ENCODE results near the gene KHNYN.
"Not testable (repeated sequence)": the region's sequence is repeated elsewhere in the genome, so short reads cannot be mapped to it uniquely, and the experiment has no call there.

The KHNYN gene

DNA sequence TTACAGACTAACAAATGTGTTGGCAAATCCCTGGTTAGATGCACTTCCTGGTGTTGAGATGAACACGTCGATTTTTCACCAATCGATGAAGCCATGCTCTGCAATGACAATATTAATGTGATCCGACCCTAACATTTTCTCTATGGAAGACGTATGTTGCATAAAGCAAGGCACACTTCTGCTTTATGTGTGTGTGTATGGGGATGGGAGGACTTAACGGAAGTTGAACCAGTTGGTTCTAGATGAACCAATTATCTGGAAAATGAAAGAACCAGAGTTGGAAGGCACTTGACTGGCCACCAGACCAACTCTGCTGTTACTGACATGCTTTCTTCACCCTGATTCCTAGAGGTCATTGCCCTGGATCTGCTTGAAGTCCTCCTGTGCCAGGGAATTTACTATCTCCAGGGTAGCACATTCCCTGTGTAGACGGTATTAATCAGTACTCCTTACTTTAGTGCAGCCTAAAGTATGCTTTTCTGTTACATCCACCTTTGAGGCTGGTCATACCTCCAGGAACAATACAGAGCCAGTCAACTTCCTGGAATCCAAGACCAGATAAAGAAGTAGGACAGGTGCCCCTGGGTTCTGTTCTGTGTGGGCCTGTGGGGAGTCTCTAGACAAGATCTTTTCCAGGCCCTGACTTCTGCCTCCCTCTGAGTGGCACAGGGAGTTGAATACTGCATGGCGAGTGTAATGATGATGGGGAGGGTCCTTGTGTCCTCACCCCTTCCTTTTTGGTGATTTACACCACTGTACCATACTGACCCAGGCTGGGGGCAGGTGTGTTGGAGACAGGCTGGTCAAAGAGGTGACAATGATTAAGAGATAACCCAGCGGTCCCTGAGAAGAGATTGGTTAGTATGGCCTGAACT, 8.7 kb downstream of the KHNYN start:
- no peak for DNase-seq (ENCODE audit: low spot score)

DNA sequence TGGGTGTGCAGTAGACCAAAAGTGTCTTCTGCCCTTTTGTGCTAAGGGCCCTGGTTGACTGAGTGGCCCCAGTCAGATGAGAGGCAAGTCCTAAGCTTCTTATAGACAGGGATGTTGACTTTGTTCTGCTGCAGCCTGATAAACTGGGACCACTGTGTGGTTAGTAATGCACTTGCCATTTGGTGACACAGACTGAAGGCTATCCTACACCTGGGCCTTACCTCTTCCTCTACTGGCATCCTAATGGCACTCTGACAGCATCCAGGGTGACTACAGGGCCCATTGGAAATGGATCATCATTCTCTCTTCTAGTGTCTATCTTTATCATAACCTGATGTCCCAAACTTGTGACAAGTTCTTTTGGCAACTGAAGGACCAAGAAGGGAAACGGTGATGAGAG, 9.5 kb downstream of the KHNYN start:
- no peak for DNase-seq (ENCODE audit: low spot score)

DNA sequence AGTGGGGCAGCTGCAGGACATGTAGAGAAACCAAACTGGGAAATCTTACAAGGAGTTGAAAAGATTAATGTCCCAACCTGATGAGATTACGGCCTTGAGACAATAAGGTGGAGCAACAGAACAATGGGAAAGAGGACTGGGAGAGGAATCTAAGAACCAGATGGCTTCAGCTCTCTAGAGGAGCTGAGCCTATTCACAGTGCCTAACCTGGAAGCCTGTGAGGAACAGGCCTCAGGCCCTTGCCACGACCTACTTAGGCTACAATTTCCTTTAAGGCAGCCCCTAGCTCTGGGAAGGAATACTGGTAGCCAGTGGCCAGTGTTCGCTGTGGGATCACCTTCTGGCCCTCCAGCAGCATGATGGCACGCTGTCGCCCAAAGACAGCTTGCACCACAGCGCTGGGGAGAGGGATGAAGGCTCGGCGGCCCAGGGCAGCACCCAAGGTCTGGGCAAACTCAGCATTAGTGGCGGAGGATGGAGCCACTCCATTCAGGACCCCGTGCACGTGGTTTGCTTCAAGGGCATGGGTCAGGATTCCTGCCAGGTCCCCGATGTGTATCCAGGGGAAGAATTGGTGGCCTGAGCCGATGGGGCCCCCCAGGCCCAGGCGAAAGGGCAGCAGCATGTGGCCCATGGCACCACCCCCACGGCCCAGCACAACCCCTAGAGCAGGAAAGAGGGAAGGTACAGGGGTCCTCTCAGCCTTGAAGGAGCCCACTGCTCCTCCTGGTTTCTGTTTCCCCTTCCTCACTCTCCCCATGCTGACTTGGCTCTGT, 10.3 kb downstream of the KHNYN start:
- no peak for DNase-seq (ENCODE audit: low spot score)

DNA sequence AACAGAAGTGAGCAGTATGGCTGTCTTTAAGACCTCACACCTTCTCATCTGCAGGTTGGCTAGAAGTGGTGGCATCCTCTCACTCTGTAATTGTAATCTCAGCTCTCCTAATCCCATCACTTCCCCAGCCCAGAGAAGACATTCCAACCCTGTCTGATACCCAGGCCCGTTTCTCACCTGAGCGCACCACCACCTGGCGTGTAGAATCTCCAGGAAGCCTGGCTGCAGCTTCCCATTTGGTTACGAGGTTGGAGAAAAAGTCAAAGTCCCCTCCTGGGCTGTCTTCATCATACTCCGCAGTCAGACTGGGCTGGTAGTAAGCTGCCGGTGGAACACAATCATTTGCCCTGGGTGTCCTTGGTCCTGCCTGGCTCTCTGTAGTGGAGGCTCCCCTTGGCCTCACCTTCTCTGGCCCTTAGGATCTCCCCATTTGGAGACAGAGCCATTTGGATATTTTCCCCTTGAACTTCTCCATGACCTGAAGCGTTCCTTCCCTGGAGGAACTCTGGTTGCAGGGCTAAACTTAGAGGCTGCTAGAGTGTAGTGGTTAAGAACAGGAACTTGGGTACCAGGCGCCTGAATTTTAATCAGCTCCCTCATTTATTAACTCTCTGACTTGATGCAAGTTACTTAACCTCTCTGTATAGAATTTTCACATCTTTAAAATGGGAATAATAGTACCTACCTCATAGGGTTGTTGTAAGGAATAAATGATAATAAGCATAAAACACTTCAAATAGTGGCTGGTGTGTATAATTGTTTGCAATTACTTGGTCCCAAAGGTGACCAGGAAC, 11.0 kb downstream of the KHNYN start:
- DNase-seq (ENCODE audit: low spot score), result no peak

DNA sequence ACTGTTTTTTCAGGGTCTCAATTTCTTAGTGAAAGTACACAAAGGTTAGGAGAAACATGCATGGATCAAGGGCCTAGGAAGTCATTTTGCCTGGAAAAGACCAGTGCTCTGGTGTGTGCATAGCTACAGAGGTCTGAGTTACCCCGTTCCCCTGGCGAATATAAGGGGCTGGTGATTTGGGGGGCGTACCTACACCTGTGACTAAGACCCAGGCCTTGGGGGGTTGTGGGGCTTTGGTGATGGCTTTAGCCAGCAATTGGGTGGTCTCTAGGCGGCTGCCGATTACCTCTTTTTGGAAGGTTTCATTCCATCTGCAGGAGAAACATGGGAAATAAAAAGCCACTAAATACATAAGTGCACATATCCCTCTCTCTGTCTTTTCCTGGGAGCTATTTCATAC, 11.7 kb downstream of the KHNYN start:
- no peak for DNase-seq (ENCODE audit: low spot score)

DNA sequence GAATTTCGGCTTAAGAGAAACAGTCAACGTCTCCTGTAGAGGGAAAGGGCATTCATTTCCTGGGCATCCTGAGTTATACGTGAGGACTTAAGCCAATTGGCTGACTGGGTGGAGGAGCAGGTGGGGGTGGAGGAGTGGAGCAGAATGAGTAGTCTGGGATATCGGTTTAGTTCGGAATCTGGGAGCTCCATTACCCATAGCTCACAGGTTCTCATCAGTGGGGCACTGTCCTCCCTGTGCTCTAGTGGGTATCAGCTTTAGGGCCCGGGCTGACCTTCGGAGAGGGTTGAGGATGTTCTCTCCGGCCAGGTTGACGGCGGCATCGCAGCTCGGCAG, 12.1 kb downstream of the KHNYN start:
- no peak for DNase-seq (ENCODE audit: low spot score)

DNA sequence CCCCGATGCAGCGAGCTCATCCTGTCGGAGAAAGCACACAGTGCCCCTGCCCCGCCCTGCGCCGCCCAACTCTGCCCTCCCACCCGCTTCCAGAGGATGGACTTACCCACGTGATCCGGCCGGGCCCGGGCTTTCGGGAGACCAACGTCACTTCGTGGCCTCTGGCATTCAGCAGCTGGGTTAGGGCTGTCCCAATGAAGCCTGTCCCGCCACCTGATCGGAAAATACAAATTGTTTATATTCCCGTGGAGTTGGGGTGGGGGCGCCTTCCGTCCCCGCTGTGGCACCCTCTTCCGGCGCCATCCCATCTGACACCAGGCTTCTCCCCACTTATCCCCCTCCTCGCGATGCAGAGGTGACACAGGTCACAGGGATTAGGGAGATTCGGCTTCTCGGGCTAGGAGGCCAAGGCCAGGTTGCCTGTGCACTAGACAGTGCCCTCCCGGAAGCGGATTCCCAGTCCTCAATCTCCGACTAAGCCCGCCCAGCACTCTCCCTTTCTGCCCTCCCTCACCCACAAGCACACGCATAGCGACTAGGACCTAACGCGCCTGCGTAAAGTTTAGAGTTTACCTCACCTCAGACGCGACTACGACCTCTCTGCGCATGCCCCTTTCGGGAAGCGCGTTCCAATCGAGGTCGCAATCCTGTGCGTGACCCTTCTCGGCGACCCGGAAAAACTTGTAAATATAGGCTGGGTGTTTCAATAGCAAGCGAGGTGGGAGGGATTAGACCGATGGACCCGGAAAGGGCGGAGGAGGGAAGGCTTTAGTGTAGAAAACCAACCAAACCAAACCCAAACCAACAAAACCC, 12.7 kb downstream of the KHNYN start, which contains the start of gene SDR39U1:
SDR39U1 (minus strand) TSS at position 537 of the 813 bp plus-strand sequence; CDS start at position 530, 7 bp downstream.
- DNase-seq (ENCODE audit: low spot score), result peak; percentile 99

DNA sequence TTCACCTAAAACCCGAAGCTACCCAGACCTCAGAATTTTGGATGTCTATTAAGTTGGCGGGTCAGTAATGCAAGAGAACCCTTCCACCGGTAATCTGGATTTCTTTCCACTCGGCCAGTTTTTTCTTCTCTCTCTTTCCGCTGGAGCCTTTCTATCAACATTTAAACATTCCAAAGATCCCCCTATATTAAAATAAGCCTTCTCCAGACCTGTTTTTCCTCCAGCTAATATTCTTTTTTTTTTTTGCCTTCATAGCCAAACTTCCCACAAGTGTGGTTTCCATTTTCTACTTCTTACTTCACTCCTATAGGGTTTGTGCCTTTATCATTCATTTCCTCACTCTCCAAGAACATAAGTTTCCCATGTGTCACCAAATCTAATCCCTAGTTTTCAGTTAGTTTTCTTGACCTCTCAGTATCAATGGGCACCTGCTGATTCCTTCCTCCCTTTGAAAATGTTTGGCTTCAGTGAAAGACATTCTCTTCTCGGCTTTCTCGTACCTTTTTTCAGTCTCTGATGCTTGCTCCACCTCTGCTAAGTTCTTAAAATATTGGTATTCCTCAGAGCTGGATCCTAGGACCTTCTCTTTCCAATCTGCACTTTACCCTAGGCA, 13.4 kb downstream of the KHNYN start:
- DNase-seq (ENCODE audit: low spot score), result no peak

DNA sequence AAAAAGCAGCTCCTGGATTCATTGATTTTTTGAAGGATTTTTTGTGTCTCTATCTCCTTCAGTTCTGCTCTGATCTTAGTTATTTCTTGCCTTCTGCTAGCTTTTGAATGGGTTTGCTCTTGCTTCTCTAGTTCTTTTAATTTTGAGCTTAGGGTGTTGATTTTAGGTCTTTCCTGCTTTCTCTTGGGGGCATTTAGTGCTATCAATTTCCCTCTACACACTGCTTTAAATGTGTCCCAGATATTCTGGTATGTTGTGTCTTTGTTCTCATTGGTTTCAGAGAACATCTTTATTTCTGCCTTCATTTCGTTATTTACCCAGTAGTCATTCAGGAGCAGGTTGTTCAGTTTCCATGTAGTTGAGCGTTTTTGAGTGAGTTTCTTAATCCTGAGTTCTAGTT, 21.1 kb downstream of the KHNYN start:
- DNase-seq (ENCODE audit: low spot score), result not testable (repeated sequence)

DNA sequence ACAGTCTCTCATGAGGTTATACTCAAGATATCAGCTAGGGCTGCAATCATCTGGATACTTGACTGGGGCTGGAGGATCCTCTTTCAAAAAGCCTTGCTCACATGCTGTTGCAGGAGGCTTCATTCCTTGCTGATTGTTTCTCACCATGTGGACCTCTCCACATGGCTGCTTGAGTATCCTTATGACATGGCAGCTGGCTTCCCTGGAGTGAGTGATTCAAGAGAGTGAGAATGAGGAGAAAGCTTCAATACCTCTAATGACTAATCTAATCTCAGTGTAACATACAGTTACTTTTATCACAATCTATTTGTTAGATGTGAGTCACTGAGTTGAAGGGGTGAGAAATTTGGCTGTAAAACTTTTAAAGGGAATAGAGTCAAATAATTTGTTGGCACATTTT, 27.2 kb downstream of the KHNYN start:
- DNase-seq (ENCODE audit: low spot score), result no peak

DNA sequence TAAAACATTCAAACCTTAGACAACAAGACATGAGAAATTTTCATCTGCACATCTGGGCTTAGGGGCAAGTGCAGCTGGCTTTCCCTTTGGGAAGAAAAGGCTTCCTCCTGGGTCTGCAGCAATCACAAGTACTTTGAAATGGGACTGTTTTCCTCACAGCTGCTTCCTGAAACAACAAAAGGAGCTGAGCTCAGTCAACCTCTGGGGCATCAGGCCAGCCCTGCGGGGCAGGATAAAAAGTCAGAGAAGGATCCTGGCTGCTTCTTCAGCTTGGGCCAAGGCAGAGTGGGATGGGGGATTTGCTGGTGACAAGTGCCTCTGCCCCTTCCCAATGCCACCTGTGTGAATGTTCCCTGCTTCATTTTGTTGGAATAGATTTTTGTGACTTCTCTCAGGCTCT, 29.0 kb downstream of the KHNYN start:
- DNase-seq (ENCODE audit: low spot score), result no peak

DNA sequence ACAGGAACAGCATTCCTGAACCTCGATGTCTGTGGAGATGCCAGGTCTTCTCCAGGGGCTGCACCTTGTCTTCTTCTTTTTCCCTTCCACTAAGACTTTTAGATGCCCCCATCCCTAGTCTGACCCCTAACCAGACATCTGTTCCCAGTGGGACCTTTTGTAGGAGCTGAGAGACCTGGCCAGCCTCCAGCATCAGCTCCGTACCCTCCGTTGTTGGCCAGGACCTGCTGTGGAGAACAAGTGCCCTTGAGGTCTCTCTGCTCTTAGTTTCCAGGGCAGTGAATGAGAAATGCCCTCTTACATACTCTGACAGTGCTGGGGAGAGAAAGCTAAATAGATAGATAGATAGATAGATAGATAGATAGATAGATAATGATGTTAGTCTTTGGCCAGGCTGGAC, 29.6 kb downstream of the KHNYN start:
- no peak for DNase-seq (ENCODE audit: low spot score)

DNA sequence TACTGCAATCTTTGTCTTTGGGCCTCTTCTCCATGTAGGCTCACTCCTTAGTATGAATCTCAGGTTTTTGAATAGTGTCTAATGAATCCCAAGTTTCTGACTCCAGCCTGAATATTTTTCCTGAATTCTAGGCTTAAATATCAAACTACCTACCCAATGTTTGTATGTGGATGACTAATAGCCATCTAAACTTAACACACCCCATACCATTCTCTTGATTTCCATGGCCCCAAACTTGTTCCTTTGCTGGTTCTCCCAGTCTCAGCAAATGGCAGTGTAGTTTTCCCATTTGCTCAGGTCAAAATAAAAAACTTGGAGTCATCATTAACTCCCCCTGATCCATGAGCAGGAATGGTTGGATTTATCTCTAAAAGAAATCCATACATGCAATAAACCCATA, 31.6 kb downstream of the KHNYN start:
- DNase-seq (ENCODE audit: low spot score), result no peak

DNA sequence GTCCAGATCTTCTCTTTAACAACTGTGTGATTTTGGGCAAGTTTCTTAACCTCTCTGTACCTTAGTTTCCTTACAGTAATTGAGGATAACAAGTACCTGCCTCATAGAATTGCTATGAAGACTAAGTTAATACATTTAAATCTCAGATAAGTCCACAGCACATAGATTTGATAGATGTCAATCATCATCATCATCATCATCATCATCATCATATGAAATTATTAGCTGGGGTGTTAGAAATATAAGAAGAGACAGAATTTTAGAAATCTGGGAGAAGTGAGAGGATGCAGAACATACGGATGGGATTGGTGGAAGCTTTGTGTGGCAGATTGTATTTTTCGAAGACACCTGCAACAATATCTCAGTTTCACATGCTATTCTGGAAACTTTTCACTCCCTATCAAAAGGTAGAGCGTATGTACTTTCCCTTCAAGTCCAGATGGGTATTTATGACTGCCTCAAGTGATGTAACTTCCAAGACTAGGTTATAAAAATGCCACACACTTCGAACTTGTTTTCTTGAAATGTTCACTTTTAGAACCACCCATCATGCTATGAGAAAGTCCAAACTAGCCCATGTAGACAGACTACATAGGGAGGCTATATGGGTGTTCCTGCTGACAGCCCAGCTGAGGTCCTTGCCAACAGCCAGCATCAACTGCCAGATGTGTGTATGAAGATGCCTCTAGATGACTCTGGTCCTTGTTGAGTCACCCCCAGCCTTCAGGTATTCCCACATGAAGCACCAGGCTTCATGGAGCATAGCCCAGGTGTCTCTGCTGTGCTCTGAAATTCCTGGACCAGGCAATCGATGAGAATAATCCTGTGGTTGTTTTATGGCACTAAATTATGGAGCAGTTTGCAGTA, 33.5 kb downstream of the KHNYN start:
- no peak for DNase-seq (ENCODE audit: low spot score)

DNA sequence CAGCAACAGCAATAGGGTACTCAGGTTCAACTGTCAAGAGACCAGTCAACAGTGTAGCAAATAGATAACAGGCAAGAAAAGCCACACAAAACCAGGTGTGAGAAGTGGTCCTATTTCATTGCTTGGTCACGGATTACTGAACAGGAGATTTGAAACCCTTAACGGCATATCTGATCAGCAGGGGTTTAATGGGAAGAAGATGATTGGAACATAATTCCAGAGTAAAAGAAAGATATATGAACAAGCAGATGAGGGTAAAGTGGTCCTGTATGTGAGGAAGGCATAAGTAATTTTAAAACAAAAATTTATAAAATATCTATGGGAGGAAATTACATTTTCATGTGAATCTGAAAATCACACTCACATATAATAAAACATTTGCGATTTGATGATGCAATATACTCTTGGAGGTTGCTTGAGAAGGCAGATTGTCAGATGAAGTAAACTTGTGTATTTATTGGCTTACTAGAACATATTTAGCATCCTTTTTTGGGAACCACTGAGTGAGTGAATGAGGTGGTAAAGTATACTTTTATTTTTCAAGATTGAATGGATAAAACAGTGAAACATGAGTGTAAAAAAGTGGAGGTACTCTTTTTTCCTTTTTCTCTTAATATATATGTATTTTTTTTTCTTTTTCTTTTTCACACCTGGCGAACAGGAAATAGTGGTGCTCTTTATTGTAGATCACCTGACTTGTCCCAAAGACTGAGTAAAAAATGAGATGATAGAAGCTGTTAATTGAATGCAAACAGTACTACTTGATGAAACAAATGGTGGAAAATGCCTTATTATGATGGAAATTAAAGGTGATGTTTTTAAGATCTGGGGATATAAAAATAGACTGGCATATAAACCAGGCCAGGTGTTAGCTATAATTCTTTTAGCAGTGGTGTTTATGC, 34.4 kb downstream of the KHNYN start:
- no peak for DNase-seq (ENCODE audit: low spot score)

DNA sequence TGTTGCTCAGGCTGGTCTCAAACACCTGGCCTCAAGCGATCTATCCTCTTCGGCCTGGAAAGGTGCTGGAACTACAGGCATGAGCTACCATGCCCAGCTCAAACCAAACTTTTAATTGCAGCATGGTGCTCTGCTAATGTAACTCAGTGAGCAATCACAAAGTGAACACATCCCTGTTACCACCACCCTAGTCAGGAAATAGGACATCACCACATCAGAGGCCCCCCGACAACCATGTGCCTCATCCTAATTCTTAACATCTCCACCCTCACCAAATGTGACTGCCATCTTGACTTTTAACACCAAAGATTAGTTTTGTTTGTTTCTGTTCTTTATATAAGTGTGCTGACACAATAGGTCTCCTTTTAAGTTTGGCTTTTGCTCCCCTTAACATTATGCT, 35.6 kb downstream of the KHNYN start:
- DNase-seq (ENCODE audit: low spot score), result no peak

DNA sequence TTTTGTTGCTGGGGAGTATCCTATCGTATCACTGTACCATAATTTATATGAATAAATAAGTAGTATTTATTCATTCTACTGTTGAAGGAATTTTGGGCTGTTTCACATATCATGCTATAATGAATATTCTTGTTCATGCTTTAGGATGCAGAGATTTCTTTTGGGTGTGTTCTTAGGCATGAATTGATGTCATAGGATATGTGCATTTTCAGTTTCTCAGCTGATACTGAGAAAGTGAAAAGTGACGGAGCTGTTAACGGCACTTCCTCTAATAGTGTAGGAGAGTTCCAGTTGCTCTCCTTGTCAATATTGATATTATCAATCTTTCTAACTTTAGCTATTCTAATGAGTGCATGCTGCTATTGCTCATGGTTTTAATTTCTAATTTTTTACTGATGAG, 36.1 kb downstream of the KHNYN start:
- no peak for DNase-seq (ENCODE audit: low spot score)

DNA sequence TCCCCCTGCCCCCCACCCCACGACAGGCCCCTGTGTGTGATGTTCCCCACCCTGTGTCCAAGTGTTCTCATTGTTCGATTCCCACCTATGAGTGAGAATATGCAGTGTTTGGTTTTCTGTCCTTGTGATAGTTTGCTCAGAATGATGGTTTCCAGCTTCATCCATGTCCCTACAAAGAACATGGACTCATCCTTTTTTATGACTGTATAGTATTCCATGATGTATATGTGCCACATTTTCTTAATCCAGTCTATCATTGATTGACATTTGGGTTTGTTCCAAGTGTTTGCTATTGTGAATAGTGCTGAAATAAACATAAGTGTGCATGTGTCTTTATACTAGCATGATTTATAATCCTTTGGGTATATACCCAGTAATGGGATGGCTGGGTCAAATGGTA, 40.7 kb downstream of the KHNYN start:
- not testable (repeated sequence) for DNase-seq (ENCODE audit: low spot score)

DNA sequence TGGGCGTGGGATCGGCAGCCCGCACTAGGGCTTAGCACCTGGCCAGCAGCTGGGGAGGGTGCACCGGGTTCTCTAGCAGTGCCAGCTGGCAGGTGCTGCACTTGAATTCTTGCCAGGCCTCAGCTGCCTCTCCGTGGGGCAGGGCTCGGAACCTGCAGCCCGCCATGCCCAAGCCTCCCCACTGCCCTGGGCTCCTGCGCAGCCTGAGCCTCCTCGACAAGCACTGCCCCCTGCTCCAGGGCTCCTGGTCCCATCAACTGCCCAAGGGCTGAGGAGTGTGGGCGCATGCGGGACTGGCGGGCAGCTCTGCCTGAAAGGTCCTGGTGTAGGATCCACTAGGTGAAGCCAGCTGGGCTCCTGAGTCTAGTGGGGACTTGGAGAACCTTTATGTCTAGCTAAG, 43.5 kb downstream of the KHNYN start:
- no peak for DNase-seq (ENCODE audit: low spot score)
